GM19240 (cell line): ENCODE measurements around the gene CUZD1.
"Not testable (repeated sequence)": the region's sequence is repeated elsewhere in the genome, so short reads cannot be mapped to it uniquely, and the experiment has no call there.

Source experiments
- DNase-seq: peaks from one replicate; pipeline ENCODE4 v3.0.0; 2011; ENCODE audit warnings: low spot score; ENCODE audit not compliant: insufficient read length

Gene CUZD1, protein sequence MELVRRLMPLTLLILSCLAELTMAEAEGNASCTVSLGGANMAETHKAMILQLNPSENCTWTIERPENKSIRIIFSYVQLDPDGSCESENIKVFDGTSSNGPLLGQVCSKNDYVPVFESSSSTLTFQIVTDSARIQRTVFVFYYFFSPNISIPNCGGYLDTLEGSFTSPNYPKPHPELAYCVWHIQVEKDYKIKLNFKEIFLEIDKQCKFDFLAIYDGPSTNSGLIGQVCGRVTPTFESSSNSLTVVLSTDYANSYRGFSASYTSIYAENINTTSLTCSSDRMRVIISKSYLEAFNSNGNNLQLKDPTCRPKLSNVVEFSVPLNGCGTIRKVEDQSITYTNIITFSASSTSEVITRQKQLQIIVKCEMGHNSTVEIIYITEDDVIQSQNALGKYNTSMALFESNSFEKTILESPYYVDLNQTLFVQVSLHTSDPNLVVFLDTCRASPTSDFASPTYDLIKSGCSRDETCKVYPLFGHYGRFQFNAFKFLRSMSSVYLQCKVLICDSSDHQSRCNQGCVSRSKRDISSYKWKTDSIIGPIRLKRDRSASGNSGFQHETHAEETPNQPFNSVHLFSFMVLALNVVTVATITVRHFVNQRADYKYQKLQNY

DNA sequence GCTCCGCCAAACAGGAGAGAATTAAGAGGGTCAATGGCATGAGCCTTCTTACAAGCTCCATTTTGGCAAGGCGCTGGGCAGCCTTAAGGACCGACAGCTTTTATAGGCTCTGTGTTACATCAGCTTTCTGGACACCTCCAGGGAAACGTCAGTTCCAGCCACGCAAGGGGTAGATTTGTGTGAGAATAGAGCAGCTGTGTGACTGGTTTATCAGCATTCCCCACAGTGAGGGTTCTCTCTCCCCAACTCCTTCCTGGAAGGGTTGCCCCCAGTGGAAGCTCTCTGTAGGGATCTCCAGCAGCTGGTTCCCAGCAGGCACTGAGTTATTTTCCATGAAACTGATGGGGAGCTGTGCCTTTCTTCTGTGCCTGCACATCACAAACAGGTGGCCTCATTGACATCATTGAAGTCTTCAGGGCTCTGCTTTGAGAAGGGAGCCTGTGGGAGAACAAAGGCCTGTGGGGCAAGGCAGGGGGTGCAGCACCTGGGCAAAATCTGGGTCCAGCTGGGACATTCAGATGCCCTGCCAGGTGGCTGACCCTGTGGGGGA, at the start of gene CUZD1:
TSS of gene CUZD1 (minus strand) at position 75 of the 550 bp plus-strand sequence. CDS start at position 61, 14 bp downstream.
- no peak for DNase-seq

DNA sequence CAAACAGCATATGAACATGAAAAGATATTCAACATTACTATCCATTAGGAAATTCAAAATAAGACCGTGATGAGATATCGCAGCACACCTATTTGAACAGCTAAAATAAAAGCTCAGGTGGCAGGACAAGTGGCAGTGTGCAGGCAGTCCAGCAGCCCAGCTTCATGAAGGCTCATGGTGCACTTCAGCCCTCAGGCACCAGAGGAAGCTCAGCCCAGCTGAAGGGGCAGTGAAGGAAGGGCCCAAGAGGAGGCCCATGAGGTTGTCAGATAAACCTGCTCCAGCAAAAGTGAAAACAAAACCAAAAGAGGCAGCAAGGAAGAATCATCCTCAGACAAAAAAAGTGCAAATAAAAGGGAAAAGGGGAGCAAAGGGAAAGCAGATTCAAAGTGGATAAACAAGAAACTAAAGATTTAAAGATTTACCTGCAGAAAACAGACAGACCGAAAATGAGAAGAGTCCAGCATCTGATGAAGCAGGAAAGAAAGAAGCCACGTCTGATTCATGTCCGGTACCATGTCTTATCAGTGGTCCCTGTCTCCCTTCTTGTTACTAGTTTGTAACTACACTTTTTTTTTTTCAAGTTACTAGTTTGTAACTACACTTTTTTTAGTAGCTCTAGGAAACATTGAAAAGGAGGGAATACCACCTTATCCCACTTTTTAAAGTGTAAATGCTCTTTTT, 48.7 kb upstream of the CUZD1 start:
- no peak for DNase-seq

DNA sequence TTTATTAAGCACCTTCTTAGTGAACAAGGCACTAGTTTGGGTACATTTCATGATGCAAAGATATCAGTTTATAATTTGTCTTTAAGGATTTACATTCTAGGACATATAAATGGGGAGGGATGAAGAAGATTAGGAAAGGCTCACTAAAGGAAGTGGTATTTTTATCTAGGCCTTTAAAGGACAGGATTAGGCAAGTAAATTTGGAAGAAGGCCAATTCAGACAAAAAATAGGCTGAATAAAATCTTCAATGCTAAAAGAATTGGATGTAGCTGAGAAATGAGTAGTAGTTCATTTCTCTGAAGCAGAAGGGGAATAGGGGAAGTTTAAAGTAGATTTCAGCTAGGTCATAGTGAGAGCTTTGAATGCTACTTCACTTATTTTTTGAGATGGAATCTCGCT, 38.5 kb upstream of the CUZD1 start:
- no peak for DNase-seq

DNA sequence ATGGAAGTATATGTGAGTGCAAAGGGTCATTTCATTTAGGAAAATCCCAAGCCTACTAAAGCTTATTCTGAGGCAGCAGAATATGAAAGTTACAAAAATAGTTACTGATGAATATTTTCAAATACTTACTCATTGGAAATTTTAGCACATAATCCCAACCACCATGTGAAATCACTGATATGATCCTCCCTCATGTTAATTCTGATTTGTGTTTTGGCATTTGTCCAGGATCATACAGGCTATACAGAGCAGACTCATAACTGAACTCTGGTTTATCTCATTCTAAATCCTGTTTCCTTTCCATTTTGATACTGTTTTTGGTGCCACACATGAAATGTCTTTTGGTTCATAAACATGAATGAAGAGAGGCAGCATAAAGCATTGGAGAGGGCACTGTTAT, 37.1 kb upstream of the CUZD1 start:
- DNase-seq: no peak

DNA sequence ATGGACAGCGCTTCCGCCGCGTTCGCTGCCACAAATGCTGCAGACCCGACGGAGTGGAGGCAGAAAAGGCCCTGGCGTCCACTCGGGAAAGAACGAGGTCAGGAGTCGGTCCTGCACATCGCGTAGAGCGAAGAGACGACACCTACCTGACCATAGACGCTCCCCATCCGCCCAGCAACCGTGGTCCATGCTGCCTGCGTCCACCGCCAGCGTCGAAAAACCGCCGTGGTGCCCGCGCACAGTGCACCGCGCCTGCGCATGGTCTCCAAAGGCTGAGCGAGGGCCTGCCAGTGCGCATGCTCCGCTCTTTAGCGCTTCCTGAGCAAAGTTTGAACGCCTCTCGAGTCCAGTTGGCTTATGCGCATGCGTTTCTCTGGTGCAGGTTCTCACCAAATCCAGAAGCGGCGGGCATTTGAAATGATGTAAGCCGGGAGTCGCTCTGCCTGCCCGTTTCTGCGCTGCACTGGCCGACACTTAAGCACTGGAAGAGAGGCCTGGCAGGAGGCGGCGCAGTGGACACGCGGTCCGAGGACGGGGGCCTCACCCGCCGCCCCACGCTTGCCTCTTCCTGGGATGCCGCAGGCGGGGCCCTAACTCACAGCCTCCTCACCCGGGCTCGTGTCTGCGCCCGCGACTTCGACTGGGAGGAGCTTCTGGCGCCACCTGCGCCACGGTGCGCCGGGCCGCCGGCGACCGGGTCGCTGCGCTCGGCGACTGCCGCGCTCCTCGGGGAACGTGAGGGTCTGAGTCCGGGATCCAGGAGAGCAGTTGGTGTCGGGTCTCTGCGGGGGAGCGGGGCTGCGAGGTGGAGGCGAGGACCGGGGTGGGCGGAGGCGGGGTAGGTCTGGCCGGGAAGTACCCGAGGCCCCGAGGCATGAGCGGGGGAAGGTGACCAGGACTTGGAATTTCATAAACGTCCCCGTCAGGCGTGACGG, 33.9 kb upstream of the CUZD1 start, which contains the start of gene FAM24B:
TSS of gene FAM24B (minus strand) at position 243 of the 935 bp plus-strand sequence. CDS start 29,066 bp downstream, outside the sequence.
- peak; percentile 29 for DNase-seq

DNA sequence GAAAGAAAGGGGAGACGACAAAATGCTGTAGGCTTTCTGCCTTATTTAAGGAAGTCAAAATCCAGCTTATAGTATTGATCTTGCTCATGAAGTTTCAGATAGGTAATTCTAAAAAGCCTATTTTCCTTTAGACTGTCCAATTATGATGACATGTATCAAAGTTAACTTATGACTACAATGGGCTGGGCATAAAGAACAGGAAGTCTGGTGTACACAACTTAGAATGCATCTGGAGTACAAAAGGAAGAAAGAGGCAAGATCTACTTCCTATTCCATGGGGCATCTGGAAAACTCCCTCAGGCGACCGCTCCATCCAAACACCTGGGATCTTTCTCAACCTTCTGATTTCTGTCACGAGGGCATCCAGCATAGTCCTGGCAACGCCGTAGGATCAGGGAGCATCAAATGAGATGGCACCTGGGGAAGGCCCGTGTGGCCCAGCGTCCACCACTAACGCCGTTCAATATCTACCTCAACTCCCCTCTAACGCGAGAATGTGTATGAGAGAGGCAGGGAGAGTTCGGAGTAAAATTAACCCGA, 33.2 kb upstream of the CUZD1 start:
- DNase-seq: no peak

DNA sequence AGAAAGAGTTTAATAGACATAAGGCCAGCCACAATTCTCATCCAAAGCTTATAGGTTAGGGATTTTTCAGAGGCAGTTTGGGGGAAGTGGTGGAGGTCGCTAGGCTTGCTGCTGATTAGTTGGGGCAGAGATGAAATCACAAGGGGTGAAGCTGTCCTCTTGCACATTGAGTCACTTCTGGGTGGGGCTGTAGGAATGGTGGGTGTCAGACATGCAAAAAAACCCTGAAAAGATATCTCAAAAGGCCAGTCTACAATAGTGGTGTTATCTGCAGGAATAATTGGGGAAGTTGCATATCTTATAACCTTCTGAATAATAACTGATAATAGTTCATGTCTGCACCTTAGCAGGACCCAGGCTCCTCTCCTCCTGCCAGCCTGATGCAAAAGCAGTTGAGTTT, 31.6 kb upstream of the CUZD1 start:
- DNase-seq: no peak

DNA sequence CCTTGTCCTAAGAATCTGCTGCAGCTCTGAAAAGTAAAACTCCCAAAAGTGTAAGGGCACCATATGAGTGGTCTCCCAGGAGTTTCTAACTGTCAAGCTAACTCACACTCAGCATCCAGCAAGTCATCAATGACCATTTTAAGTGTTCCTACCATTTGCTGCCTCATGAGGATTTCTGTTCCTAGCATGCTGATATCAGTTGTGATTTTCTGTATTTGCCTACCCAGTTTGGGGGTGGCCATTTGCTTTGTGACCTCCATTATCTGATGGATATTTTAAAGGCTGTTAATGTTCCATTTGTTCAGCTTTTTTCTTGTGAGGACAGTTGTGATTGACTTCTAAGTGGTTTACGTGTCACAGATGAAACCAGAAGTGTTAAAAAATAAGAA, 30.8 kb upstream of the CUZD1 start:
- no peak for DNase-seq

DNA sequence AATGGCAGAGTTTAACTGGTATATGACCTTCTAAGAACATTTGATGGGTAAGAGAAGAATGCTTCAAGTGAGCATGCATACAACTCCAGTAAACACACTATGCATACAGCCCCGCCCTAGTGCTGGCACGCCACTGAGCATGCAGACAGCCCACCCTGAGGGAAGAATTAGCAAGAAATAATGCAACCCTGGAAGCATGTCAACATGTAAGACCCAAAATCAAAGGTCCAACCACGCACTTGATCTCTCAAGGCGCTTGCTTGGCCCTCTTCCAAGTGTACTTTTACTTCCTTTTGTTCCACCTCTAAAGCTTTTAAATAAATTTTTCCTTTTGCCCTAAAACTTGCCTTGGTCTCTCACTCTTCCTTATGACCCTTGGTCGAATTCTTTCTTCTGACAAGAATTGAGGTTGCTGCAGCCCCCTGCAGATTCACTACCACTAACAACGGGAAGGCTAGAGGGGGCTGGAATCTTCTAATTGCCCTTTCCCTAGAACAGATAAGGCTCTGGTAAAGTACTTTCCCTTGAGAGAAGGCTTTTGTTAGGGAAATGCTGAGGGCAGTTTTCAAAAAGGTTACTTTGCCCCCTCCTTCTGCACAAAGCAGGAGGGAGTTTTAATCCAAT, 30.3 kb upstream of the CUZD1 start:
- DNase-seq: no peak

DNA sequence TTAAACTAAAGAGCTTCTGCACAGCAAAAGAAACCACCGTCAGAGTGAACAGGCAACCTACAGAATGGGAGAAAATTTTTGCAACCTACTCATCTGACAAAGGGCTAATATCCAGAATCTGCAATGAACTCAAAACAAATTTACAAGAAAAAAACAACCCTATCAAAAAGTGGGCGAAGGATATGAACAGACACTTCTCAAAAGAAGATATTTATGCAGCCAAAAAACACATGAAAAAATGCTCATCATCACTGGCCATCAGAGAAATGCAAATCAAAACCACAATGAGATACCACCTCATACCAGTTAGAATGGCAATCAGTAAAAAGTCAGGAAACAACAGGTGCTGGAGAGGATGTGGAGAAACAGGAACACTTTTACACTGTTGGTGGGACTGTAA, 26.3 kb upstream of the CUZD1 start:
- not testable (repeated sequence) for DNase-seq

DNA sequence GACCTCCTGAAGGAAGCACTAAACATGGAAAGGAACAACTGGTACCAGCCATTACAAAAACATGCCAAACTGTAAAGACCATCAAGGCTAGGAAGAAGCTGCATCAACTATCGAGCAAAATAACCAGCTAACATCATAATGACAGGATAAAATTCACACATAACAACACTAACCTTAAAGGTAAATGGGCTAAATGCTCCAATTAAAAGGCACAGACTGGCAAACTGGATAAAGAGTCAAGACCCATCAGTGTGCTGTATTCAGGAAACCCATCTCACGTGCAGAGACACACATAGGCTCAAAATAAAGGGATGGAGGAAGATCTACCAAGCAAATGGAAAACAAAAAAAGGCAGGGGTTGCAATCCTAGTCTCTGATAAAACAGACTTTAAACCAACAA, 23.1 kb upstream of the CUZD1 start:
- not testable (repeated sequence) for DNase-seq

DNA sequence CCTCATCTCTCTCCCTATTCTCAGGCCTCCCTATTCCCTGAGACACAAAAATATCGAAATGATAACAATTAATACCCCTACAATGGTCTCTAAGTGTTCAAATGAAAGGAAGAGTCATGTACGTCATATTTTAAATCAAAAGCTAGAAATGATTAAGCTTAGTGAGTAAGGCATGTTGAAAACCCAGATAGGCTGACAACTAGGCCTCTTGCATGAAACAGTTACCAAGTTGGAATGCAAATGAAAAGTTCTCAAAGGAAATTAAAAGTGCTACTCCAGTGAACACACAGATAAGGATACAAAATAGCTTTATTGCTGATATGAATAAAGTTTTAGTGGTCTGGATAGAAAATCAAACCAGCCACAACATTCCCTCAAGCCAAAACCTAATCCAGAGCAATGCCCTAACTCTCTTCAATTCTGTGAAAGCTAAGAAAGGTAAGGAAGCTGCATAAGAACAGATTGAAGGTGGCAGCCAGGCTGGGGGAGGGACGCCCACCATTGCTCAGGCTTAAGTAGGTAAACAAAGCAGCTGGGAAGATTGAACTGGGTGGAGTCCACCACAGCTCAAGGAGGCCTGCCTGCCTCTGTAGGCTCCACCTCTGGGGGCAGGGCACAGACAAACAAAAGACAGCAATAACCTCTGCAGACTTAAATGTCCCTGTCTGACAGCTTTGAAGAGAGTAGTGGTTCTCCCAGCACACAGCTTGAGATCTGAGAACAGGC, 21.3 kb upstream of the CUZD1 start:
- DNase-seq: not testable (repeated sequence)

DNA sequence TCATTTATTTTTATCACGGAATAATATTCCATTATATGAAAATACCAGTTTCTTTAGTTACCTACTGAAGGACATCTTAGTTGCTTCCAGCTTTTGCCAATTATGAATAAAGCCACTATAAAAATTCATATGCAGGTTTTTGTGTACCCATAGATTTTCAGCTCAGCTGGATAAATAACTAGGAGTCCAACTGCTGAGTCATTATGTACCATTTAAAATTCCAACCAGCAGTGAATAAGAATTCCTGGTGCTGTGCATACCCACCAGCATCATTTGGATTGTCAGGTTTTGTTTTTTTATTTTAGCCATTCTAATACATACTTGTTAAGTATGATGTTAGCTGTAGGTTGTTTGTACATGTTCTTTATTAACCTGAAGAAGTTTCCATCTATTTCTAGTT, 19.2 kb upstream of the CUZD1 start:
- DNase-seq: no peak

DNA sequence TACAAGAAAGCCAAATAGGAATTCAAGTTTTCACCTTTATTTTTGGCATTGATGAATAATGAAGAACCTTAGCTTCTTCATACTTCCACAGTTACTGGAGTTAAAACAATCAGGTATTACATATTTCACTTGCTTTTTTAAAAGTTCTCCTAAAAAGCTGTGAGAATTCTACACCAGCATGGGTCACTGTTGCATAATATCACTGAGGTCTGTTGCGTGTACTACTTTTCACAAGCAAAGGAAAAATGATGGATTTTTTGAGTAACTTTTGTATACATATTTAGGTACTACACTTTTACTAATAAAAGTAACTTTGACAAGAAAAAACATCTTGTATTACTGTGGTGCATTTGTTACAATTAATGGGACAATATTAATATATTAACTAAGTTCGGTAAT, 18.5 kb upstream of the CUZD1 start:
- no peak for DNase-seq

DNA sequence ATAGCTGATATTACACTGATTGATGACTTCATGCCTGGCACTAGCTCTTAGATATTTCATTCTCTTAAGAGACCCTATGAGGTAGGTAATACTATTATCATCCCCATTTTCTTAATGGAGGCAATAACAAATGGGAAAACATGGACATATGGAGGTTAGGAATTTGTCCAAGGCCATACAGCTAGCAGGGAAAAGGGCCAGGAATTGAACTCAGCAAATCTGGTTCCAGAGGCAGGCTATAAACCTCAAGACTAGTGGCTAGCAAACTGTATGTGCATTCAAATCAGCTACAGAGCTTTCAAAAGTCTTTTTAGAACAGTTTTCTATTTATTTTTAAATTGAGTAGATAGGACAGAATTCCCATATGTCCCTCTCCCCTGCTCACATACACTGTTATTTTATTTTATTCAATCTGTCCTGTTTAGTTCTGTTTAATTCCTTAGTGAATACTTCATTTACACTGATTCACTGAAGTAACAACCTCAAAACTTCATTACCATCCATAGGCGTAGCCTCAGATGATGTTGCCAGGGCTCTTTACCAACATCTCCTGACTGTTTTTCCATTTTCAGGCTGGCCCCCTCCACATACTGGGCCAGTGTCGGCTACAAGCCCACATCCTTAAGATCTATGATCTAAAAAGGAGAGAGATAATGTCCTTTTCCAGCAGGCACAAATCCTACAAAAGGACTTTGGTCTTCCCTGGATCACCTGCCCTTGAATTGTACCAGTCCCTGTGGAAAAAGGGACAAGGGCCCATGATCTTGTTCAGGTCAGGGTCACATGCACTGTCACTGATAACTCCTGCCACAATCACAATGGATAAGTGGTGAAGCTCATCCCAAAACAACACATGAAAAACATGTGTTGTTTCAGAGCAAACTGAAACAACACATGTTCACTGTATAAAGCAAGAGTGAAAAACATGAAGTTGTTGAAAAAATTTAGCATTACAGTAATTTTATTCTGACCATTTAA, 17.8 kb upstream of the CUZD1 start:
- no peak for DNase-seq

DNA sequence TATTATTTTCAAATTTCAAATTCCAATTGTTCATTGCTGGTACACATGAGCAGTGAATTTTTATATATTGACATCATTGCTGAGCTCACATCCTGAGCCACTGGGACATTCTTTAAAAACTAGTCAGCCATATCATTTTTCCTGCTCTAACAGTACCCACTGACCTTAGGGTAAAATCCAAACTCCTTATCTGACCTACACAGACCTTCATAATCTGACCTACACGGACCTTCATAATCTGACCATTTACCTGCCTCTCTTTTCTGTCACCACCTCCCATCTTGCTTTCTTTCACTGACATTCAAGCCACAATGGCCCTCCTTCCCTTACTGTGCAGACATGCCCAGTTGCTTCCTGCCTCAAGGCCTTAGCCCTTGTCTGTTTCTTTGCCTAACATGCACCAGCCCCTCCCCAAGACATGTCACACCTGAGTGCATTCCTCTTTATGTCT, 16.1 kb upstream of the CUZD1 start:
- no peak for DNase-seq

DNA sequence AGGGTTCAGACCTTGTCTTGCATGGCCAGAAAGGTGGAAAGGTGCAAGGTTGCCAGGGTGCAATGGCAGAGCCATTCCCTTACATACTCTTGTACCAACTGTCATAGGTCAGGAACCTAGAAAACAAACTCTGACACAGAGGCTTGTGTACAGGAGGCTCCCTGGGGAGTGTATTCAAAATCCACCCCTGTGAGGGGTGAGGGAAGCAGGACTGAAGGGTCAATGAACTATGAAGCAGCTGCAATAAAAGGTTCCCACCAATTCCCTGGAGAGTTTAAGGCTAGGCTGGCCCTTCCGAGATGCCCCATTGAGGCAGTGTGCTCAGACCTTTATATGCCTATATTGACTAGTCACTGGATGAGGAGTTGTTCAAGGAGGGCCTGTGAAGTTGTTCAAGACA, 13.9 kb upstream of the CUZD1 start:
- DNase-seq: no peak

DNA sequence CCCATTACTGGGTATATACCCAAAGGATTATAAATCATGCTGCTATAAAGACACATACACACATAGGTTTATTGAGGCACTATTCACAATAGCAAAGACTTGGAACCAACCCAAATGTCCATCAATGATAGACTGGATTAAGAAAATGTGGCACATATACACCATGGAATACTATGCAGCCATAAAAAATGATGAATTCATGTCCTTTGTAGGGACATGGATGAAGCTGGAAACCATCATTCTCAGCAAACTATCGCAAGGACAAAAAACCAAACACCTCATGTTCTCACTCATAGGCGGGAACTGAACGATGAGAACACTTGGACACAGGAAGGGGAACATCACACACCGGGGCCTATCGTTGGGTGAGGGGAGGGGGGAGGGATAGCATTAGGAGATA, 12.4 kb upstream of the CUZD1 start:
- DNase-seq: not testable (repeated sequence)
